GM18520 (cell line): ENCODE data around the gene PRICKLE1.
"Not testable (repeated sequence)": the region's sequence is repeated elsewhere in the genome, so short reads cannot be mapped to it uniquely, and the experiment has no call there.

Experiments
- ATAC-seq: cut with Tn5 transposase; IDR thresholded peaks from one replicate; pipeline ENCODE4 v1.9.1; 2021; ENCODE audit not compliant: unreplicated experiment

The PRICKLE1 gene

DNA sequence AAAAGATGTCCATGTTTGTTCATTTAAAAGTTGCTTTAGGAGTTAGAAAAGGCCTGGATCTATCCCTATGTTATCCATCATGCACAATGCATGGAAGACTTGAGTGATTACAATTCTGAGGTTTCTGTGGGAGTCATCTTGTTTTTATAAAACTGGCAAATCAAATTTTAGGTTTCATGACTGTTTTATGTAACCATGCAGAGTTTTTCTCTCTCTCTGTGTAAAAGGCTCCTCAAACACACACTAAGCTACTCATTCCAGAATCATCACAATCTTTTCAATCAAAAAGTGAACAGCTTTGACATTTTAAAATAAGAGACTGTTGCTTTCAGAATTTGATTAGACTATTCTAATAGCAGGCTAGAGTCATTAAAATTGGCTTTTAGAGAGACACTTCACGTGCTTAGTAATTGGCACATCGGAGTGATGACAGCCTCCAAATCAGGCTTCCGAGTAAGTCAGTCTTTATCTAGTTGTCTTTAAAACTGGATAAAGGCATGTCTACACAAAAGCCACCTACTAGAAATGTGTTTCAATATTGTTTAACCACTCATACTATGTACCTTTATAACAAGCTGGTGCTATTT lies 31.9 kb downstream of the PRICKLE1 start:
- ATAC-seq = no peak

DNA sequence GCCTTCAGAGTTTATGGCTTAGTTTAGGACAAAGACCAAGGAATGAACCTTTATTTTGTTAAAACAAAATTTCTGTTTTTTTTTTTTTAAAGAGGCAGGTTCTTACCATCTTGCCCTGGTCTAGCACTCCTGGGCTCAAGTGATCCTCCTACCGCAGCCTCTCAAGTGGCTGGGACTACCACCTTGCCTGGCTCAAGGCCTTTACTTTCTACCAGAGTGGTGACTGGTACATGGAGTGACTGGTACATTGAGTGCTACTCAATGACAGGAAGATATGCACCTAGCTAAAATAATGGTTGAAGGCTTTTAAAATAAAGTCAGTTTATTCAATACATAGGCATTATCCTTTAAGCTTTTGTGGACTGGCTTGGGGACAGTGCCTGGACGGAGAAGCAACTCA lies 32.6 kb downstream of the PRICKLE1 start:
- ATAC-seq = no peak

DNA sequence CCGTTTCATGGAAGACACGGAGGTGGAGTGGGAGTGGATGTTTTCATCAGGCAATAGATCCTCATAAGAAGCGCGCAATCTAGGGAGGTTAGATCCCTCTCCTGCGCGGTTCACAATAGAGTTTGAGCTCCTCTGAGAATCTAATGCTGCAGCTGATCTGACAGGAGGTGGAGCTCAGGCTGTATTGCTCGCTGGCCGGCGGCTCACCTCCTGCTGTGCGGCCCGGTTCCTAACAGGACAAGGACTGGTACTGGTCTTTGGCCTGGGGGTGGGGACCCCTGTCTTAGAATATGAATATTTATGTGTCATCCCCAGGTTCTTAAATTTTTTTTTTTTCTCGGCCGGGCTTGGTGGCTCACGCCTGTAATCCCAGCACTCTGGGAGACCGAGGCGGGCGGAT lies 36.7 kb downstream of the PRICKLE1 start:
- ATAC-seq = no peak

DNA sequence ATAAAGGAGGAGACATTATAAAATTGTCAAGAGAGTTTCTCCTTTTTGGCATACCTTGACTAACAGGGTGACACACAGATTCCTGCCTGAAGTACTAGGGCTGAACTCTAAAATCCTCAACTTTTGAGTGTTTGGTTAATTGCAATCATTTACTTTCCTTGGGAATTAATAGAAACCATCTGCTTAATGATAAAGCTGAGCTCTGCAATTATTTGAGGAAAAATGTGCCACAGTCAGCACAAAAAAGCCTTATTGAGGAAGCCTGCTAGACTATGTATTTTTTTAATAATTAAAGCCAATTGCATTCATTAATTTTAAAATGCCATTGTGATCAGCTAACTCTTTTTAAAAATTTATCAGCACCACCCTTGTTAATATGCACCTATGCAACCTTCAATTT lies 38.7 kb downstream of the PRICKLE1 start:
- no peak for ATAC-seq

DNA sequence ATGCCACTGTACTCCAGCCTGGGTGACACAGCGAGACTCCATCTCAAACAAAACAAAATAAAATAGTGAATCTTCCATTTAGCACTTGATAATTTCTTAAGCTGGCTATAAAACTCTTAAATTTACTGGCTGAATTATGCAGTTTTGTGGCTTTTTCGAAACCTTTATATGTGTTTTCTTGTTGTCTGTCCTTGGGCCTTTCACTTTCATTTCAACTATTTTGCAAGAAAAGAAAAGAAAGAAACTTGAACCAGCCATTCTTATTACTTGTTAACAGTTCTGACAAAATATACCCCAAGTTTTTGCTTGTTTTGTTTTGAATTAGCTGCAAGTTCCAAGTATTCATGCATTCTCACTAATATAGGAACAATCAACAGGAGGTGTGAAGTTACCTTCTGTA lies 42.8 kb downstream of the PRICKLE1 start:
- ATAC-seq = no peak

DNA sequence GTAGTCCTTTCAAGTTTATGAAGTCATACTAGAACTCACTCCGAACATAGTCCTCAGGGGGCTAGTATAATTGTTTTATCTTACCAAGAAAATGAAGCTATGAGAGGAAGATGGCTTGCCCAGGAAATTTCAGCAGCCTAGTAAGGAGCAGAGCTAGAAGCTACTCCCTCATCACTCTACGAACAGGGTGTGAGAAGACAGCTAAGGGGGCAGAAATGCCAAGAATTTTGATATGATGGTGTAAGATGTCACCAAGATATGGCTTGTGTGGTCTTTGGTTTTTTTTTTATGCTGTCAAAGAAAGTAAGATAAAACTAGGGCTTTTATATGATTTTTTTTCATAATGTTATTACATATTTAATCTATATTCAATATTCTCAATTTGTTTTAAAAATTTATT lies 47.6 kb downstream of the PRICKLE1 start:
- no peak for ATAC-seq

DNA sequence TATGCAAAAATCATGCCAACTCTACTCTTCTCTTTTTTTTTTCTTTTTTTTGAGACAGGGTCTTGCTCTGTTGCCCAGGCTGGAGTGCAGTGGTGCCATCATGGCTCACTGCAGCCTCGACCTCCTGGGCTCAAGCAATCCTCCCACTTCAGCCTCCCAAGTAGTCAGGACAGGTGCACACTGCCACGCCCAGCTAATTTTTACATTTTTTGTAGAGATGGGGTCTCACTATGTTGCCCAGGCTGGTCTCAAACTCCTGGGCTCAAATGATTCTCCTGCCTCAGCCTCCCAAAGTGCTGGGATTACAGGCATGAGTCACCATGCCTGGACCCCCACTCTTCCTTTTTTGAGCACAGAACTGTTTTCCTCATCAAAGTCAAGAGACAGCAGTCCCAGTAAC lies 48.2 kb downstream of the PRICKLE1 start:
- not testable (repeated sequence) for ATAC-seq

DNA sequence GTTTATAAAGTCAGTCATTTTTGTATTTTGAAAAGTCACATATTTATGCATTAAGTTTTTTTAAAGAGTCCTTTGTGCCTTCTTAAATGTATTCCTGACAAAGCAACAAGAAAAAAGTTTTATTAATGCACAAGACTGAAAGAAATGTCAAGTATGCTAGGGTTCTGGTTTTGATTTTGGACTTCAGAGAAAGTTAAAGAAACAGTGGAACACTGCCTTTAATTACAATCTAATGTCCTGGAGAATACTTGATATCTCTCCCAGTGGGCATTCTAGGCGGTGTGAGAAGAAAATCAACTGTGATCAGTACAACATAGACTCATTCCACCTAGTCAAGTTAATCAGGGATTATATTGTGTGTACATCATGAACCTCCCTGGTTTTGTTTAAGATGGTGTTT lies 49.9 kb downstream of the PRICKLE1 start:
- no peak for ATAC-seq

DNA sequence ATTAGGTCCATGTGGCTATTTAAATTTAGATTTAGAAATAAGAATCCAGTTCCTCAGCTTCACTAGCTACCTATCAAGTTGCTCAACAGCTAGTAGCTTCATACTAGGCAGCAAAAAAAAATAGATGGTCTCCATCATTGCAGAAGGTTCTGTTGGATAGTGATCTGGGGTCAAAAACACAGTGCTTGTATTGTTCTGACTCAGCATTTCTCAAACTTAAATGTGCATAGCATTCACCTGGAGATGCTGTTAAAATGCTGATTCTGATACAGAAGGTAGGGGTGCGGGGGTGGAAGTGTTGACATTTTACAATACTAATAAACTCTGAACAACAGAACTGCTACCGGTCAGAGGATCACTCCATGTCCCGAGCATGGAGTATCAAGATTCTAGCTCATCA lies 51.3 kb downstream of the PRICKLE1 start:
- ATAC-seq = no peak

DNA sequence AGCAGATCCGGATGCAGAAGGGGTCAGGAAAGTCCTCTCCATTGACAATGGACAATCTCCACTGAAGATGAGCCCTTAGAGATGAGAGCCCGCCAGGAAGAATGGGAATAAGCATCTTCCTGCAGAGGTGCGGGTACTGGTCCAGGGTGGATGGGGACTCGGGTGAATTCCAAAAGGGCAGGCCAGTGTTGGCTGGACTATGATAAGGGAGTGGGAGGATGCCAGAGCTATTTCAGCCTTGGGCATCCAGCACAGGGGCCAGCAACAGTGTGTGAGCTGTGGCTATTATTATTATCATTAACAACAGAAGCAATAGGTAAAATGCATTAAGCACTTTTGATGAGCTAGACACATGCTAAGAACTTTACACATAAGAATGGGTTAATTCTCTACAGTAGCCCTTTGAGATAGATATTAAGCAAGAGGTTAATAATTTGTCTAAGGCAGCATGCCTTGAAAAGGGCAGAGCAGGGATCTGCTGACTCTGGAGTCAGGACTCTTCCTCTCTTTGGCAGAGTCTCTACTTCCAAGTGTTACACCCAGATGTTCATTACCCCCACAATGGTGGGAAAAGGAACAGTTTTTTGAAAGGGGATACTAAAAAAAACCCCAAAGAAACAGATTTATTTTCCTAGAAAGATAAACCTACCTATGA lies 55.2 kb downstream of the PRICKLE1 start:
- ATAC-seq = no peak

DNA sequence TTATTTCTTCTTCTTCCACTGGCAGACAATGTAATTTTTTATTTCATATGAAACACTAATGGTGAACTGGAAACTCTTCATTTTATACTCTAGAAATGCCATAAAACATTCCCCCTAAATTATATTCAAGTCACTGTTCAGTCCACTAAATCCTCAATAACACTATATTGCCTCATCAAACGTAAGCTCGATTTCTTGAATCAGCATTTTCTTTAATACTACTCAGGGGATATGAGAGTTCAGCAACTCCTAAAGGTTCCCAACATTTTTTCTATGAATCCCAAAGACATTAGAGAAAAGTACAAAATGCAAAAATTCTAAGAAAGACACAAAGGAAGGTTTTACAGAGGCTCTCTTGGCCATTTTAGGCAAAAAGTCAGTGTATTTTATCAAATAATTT lies 59.3 kb downstream of the PRICKLE1 start:
- no peak for ATAC-seq

DNA sequence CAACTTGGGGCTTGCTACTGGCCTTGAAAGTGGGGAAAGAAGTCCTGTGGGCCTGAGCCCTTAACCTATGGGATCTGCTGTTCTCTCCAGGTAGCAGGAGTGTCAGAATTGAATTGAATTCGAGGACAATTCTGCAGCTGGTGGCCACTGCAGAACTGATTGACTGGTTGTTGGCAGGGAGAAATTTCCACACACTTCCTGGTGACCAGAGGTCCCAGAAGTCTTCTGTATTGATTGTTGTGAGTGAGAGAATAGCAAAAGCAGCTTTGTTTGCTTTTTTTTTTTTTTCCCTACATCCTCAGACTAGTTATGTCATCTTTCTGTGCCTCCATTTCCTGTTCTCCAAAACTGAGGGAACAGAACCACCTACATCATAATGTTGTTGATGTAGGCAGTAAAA lies 64.1 kb downstream of the PRICKLE1 start:
- no peak for ATAC-seq

DNA sequence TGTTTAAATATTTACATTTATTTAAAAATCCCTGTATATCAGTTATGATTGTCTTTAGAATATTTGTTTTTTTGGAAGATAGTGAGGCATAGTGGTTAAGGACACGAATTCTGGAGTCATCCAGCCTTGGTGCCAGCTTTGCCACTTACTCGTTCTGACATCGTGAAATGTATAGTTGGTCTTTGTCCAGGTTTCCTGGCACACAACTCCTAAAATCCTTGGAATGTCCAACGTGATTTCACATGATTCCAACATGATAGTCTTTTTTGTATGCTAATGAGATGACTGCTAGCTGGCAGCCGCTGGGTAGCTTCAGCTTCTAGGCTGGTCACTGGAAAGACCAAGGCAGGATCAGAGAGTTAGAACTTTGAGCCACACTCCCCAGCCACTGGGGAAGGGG lies 64.8 kb downstream of the PRICKLE1 start:
- ATAC-seq = no peak

DNA sequence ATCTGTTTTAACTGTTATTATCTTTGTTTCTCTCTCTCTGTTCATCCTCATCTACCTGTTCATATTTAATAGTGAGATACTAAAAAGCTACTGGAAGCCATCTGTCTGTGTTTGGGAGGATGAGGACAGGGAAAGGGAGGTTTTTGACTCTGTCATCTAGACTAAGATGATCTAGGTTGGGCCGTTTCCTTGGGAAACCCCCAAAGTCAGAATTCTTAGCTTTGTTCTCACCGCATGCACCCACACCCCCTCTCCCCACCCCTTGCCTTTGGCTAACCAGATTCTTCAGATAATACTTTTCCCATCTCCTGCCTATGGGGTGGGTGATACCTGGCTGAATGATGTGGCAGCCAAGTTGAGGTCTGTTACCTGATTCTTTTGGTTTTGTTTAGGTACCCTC lies 73.0 kb downstream of the PRICKLE1 start:
- no peak for ATAC-seq

DNA sequence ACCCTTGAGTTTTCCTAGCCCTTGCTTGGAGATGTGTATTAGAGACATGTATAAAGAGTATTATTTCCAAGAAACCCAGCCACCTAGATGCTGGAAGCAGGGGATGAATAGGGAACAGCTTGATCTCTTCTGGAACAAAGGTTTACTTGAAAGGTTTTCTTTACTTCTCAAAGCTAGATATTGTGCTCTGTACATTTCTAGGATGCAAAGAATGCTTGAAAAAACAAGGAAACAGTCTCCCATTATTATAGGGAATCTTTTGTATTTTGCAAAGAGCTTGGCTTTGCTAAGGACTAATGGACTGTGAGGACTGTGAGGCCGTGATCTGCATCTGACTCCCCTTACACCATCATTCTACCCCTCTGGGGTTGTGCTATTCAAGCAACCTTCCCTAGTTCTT lies 77.9 kb downstream of the PRICKLE1 start:
- no peak for ATAC-seq

DNA sequence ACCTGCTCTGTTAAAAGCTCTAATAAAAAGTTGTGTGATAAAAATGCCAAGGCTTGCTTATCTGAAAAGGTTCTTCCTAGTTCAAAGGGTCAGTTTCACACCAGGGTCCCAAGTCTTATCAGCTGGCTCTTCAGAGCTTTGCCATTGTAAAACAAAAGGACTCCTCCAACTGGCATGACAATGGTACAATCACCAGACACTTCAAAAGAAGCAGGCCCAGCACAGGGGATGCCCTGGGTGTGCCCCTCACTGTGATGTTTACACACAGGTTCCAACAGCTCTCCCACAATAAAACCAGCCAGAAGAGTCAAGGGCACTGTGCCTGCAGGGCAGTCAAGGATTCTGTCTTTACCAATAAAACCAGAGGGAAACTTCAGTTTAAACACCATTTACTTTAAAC lies 78.7 kb downstream of the PRICKLE1 start:
- no peak for ATAC-seq

DNA sequence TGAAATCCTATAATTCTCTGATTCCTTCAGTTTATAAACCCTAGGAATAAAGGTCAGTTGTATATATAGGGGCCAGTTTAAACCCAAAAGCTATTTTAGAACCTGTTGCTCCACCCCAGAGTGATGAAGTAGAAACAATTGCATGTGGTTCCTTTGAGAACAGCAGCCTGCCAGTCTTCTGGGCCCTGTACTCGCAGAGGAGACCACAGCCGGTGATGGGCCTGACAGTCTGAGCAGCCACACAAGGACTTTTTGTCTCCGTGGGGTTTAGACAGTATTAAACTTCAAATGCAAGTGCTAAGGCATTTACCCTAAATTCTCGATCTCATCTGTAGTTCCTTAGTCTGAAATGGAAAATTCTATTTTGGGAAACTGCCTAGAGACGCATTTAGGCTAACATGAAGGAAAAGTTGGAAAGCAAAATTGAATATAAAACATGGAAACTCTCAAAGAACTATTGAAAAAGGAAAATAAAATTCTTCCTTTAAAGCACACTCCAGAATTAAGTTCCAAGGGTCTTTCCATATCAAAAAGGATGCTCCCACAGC lies 80.6 kb downstream of the PRICKLE1 start:
- ATAC-seq = no peak

DNA sequence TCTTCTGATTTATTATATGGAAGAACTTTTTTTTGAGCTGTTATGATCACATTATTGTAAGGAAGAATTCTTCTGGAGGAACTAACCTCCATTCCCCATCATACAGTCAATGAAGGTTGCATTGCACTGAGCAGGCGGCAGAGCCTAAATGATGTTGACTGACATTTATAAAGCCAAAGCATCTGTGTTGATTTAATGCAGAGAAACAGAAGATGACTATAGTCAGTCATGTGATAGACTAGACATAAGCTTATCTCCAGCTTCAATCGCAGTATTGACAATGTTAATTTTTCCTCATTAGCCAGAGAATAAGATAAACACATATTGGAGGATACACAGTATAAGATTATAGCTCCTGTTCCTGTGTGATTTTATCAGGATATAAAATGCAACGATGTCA lies 82.0 kb downstream of the PRICKLE1 start:
- ATAC-seq = no peak

DNA sequence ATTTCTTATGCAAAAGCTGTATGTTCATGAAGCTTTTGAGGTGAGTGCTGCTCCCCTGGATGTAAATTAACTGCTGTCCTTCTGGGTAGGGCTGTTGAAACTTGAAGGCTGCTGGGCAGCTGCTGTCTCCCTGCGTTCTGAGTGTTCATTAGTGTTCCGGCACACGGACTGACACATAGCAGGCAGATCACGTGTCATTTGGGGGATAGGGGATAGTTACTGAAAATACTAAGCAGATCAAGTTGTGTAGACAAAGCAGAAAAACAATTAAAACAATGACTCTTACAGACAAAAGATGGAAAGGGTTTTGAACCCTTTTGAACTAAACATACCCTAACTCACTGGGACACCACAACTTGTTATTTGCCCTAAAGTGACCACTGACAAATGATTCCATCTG lies 82.5 kb downstream of the PRICKLE1 start:
- no peak for ATAC-seq

DNA sequence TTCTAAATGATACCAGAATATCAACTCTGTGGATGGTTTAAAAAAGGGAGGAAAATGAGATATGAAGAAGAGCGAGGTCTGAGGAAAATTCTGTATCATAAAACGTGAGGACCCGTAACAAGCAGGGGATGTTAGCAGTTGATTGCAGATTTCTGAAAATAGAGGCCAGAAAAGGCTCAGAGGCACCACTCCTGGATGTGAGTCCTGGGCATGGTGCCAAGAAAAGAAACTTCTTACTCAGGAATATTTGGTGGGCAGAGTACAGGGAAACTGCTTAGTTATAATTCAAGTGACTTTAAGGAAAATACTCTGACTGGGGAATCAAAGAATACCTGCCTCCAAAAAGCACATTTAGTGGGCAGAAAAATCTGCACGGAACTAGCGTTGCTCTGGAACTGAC lies 85.5 kb downstream of the PRICKLE1 start:
- no peak for ATAC-seq

DNA sequence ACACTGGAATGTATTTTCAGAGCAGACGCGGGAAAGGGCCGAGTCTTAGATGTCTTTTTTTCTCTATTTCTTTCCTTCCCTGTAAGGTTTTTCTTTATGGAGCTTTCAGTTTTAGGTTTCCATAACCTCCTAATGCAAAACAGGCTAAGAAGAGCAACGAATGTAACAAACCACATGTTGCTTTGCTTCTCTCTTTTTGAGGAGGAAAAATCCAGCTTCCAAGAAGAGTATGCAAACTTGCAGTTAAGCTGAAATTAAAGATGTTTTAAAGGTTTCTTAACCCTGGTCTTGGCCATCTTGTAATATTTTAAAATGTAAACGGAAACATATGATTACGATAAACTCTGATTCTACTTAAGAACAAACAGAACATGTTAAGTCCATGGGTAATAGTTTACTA lies 86.9 kb downstream of the PRICKLE1 start:
- ATAC-seq = no peak

DNA sequence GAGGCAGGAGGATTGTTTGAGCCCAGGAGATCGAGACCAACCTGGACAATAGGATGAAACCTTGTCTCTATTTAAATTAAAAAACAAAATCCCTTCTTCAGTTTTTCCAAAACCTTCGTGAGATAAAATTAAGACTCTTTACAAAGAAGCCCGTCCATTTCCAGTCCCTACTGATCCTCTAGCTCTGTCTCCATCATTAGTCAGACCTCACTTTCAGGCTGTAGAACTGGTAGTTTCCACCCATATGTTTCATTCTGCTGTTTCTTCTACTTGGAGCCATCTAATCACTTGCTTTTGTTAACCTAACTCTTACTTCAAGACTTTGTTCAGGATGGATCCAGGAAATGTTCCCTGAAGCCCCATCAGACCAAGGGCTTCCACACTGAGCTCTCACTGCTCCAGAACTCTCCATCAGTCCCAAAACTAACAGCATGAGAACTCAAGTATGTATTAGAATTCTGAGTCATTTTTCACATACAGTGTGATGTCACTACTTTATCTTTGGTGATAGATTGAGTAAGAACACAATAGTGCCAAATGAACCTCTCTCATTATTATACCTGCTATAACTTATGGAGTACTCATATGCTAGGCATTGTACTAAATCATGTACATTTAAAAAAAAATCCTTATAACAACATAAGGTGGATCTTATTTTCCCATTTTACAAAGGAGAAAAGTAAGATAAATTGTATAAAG lies 90.8 kb downstream of the PRICKLE1 start:
- ATAC-seq = no peak
